Measurements from ENCODE around the gene OARD1.

The OARD1 gene

DNA sequence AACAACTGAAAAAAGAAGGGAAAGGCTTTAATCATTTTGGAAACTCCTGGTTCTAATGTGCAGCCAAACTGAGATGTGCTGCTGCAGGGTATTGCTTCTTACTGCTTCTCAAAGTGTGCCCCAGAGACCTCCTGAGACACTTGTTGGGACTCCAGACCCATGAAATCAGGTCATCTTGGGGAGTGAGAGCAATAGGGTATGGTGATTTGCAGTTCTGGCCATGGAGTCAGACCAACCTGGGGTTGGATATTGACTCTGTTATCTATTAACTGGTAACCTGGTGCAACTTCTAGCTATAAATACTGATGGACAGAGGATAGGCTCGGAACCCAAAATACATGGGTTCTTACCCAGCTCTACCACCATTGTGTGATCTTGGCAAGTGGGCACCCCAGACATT lies 26.1 kb downstream of the OARD1 start:
- no peaks in the 10 kb centered on the region for H3K27me3 Mint-ChIP-seq
- H3K4me3 Mint-ChIP-seq: no peak overlapping the region
- no peaks in the 10 kb centered on the region for H3K9me3 Mint-ChIP-seq

DNA sequence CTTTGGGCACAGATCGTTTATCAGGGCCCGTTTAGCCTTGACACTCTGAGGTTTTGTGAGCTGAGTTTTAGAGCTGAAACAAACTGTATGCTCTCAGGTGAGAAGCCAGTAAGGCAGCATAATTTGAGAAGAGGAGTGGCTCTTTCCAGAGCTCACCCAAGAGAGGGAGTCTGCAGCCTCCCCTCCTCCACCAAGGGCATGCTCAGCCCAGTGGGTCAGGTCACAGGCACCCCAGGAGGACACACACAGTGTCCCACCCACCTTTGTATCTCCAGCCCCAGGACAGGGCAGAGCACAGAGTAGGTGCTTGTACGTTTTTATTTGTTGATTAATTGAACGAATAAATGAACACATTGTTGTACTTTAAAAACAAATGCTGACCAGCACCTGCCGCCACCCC lies 26.5 kb downstream of the OARD1 start:
- Mint-ChIP-seq H3K27me3 (no peaks in the 10 kb centered on the region), H3K27ac (no peak overlapping the region), H3K9me3 (no peaks in the 10 kb centered on the region), H3K4me1 (ENCODE audit: low read depth) (peaks cover 3% of the 10 kb centered on the region), H3K4me3 (no peak overlapping the region), H3K36me3 (ENCODE audit: low read depth) (peaks cover 4% of the 10 kb centered on the region)

More for the DNA sequence above, 26.1 kb downstream of the OARD1 start:
- Mint-ChIP-seq H3K36me3 (ENCODE audit: low read depth) (peaks cover 4% of the 10 kb centered on the region), H3K27ac (no peak overlapping the region), H3K4me1 (ENCODE audit: low read depth) (no peaks in the 10 kb centered on the region)

DNA sequence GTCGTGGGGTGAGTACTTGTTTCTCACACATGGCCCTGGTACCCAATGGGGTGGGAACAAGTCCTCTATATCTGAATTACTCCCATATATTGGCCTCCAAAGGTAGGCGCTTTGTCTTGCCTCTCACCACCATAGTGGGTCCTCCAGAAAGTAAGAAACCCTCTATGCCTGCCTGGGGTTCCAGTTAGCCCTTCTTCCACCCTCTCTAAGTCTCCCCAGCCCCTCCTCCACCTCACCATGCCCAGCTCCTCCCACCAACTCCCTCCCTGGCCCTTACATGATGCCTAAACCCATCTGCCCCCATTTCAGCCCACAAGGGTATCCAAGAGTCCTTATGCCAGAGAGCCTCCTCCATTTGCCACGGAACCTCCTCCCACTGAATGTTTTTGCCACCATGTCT lies 29.0 kb downstream of the OARD1 start:
- H3K27me3 Mint-ChIP-seq: no peaks in the 10 kb centered on the region
- no peak overlapping the region for H3K4me3 Mint-ChIP-seq
- peaks cover 3% of the 10 kb centered on the region for H3K4me1 Mint-ChIP-seq (ENCODE audit: low read depth)
- no peaks in the 10 kb centered on the region for H3K9me3 Mint-ChIP-seq
- peaks cover 4% of the 10 kb centered on the region for H3K36me3 Mint-ChIP-seq (ENCODE audit: low read depth)
- no peak overlapping the region for H3K27ac Mint-ChIP-seq

DNA sequence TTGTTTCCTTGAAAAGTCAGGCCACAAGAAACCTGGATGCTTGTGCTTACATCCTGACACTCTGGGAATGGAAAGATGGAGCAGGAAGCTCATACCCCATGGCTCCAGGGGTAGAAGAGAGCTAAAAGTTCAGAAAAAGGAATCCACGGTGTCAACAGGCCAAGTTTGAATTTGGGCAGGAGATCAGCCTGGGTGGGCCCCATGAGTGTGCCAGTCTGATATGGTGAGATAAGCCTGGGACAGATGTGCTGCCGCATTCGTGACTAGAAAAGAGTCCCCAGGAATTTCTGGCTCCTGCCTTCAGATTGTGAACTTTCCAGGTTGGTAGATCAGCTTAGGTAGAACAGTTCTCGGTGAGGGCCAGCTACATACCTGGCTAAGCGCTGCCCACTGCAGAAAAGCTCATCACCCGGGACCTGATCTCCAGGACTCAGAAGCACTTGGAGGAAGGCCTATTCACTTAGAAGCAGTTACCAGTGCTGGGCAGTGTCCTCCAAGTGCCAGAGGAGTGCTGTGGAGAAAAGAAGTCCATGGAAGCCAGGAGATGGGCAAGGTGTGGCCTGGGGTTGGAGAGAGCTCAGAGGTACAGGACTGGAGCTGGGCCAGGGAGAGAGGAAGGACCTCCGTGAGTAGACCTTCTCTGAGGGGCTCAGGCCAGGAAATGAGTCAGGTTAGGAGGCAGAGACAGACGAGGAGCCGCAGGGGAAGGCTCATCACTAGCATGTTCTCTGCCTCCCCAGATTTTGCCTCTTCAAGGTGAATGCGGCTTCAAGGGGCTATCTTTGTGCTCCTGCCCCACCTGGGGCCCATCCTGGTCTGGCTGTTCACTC lies 29.7 kb downstream of the OARD1 start, which contains the start of gene TSPO2:
Gene TSPO2 (plus strand): TSS at position 242 of the 830 bp plus-strand sequence. CDS start 519 bp downstream, at position 761.
- H3K4me1 Mint-ChIP-seq (ENCODE audit: low read depth): peaks cover 3% of the 10 kb centered on the region
- peaks cover 4% of the 10 kb centered on the region for H3K36me3 Mint-ChIP-seq (ENCODE audit: low read depth)
- no peak within 1 kb of the TSS for H3K4me3 Mint-ChIP-seq
- H3K9me3 Mint-ChIP-seq: no peaks in the 10 kb centered on the region
- H3K27ac Mint-ChIP-seq: no peak within 1 kb of the TSS
- no peaks in the 10 kb centered on the region for H3K27me3 Mint-ChIP-seq

DNA sequence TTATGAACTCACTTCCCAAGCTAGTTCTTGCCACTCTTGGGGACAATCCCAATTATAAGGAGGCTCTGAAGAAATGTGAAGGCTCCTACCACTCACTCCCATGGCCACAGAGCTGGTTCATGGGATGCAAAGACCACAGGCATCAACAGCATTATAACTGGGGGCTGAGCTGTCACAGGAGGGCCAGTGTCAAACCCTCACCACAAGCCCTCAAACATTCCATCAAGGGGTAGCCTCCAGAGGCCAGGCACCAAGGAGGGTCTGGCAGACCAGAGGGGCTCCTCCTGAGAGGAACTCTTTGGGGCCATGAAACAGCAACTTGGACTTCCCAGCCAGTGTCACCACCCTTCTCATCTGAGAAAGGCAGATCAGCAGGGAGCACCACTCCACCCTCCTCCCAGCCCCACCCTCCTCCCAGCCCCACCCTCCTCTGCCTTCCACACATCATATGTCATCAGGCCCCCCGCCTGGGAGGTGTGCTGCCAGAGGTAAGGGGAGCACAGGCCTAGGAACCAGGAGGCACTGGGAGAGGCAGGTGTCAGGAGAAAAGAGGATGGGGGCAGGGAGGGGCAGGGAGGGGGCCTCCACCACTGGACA lies 31.1 kb downstream of the OARD1 start:
- Mint-ChIP-seq H3K9me3 (no peaks in the 10 kb centered on the region), H3K4me3 (no peak overlapping the region), H3K36me3 (ENCODE audit: low read depth) (peaks cover 4% of the 10 kb centered on the region), H3K4me1 (ENCODE audit: low read depth) (peaks cover 3% of the 10 kb centered on the region), H3K27ac (no peak overlapping the region), H3K27me3 (no peaks in the 10 kb centered on the region)

DNA sequence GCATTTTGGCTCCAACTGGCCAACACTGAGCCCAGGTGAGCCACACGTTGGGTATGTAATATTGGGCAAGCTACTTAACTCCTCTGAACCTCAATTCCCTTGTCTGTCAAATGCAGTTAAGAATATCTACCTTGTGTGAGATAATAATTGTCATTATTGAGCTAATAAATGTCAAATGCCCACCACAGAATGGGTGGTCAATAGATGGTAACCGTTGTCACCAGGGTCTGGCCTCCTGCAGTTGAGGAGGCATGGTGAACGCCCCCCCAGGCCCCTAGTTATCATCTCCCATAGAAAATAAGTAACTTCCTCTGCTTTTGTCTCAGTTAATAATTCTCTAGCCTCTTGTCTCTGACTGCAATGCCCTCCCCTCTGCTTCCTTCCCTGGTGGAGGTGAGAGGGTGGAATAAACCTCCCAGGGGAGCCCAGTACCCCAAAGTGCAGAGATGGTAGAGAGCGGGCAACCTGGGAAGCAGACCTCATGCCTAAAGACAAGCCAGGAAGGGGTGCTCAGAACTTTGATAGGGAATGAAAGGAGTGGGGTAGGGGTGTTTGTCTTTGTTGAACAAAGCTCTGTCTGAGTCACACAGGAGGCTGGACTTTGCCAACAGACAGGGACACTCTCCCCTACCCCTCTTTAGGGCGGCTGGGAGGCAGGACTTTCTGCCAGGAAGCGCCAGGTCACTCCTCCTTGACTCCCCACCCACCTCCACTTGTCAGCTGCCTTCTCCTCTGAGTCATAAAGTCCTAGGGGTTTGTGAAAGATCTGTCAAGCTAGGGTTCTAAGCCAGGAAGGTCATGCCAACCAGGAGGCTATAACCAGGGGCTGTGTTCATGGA lies 31.8 kb downstream of the OARD1 start:
- peaks cover 4% of the 10 kb centered on the region for H3K36me3 Mint-ChIP-seq (ENCODE audit: low read depth)

DNA sequence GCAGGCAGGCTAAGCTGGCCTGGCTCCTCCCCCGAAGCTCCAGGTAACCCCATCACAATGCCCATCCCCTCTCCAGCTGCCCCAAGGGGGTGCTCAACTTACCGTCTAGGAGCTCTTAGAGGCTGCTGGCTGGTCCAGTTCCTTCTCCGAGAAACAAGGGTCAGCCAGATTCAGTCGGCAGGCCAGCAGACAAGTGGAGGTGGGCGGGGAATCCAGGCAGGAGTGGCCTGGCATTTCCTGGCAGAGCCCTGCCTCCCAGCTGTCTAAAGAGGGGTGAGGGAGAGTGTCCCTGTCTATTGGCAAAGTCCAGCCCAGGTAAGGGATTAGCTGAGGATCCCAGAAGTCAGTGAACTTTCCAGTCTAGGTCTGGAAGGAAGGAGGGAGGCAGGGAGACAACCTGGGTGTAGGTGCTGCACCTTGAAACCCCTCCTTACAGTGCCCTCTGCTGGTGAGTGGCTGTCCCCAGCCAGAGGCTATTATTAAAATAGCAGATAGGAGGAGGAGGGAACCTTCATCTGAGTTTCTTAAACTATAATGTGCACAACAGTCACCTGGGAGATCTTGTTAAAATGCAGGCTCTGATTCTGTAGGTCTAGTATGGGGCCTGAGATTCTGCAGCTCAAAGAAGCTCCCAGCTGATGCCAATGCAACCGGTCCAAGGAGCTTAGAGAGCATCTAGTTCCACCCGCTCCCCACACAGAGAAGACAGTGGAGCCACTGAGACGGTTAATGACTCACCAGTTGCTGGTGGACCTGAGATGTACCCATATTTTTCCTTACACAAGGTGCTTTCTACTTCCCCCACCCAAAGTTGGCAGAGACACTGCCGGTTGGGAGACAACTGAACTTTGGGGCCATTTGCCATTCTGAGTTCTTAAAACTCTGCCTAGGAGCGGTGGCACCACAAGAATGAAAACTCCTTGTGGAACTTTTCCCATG lies 32.8 kb downstream of the OARD1 start, which contains the start of gene UNC5CL:
Gene UNC5CL (minus strand): TSS at position 162 of the 939 bp plus-strand sequence. CDS start 4,147 bp downstream, outside the sequence.
- Mint-ChIP-seq H3K4me1 (ENCODE audit: low read depth) (peaks cover 3% of the 10 kb centered on the region), H3K27ac (no peak within 1 kb of the TSS)

More for the DNA sequence above, 31.8 kb downstream of the OARD1 start:
- Mint-ChIP-seq H3K9me3 (no peaks in the 10 kb centered on the region), H3K27ac (no peak overlapping the region), H3K27me3 (no peaks in the 10 kb centered on the region), H3K4me3 (no peak overlapping the region), H3K4me1 (ENCODE audit: low read depth) (peaks cover 3% of the 10 kb centered on the region)

DNA sequence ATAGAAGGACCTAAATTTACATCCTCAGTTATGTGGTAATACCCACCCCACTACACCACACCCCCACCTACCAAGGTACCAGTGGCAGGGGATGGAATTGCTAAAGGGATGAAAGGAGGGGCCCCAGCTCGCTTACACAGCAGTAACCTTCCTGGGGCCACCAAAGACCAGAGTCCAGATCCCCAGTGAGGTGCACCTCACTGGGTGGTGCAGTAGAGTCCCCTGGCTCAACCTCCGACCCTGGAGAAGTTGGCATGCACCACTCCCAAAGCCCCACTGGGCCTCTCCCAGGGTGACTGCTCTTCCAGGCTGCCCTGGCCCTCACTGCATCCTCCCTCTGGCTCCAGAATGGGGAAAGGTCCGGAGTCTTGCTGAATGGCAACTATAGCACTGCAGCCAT lies 34.0 kb downstream of the OARD1 start:
- peaks cover 3% of the 10 kb centered on the region for H3K4me1 Mint-ChIP-seq (ENCODE audit: low read depth)
- no peak overlapping the region for H3K27ac Mint-ChIP-seq
- H3K9me3 Mint-ChIP-seq: no peaks in the 10 kb centered on the region
- H3K27me3 Mint-ChIP-seq: no peaks in the 10 kb centered on the region
- H3K4me3 Mint-ChIP-seq: no peak overlapping the region
- H3K36me3 Mint-ChIP-seq (ENCODE audit: low read depth): peaks cover 4% of the 10 kb centered on the region

More for the DNA sequence above, 32.8 kb downstream of the OARD1 start, which contains the start of gene UNC5CL:
- Mint-ChIP-seq H3K4me3 (no peak within 1 kb of the TSS), H3K27me3 (no peaks in the 10 kb centered on the region), H3K36me3 (ENCODE audit: low read depth) (peaks cover 4% of the 10 kb centered on the region), H3K9me3 (no peaks in the 10 kb centered on the region)

DNA sequence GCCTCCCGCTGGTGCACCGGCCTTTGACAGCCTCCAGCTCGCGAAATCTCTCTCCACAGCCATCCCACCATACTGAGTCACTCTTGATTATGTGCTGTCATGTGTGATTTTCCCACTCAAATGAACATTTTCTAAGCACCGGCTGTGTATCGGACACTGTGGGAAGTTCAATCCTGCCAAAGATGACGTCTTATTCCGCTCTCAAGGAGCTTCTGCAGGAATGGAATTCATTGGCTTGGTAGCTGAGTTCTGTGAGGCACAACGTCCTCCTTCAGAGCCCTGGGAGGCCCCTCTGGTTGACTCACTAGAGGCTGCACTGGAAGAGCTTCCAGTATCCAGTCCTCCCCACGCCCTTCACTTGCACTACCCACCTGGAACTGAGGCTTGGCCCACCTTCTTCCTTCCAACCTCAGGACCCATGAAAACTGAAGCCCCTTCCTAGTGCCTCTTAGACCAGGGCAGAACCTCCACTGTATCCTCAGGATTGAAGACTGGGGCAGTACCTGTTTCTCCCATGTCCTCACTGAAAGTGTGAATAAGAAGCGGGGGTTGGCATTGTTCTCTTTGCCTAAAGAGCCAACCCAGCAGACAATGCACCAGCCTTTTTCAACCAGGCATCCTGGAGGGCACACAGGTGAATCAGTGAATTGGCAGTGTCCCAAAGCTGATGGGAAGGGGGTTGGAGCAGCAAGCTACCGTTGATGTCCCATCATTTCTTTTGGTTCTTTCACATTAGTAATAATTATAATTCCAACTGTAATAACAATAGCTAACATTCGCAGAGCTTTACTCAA lies 34.9 kb downstream of the OARD1 start:
- no peak overlapping the region for H3K4me3 Mint-ChIP-seq
- no peaks in the 10 kb centered on the region for H3K27me3 Mint-ChIP-seq
- H3K4me1 Mint-ChIP-seq (ENCODE audit: low read depth): peaks cover 3% of the 10 kb centered on the region
- H3K9me3 Mint-ChIP-seq: no peaks in the 10 kb centered on the region
- no peak overlapping the region for H3K27ac Mint-ChIP-seq
- H3K36me3 Mint-ChIP-seq (ENCODE audit: low read depth): peaks cover 4% of the 10 kb centered on the region

DNA sequence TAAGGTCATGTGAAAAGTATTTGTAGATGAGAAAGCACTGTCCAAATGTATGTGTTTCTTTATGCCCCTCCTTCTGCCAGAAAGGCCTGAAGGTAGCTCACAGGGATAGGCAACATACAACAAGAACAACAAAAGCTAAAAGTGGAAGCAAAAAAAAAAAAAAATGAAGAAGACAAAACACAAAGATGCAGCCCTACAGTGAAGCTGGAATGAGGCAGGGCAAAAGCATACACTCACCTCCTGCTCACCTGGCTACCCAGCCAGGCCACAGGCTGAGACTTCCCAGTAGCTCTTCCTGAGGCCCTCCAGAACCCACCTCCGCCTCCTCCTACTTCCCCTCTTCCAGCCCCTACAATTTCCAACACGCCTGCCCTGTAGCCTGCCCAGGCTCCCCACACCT lies 35.6 kb downstream of the OARD1 start:
- Mint-ChIP-seq H3K4me3 (no peak overlapping the region), H3K36me3 (ENCODE audit: low read depth) (no peaks in the 10 kb centered on the region), H3K4me1 (ENCODE audit: low read depth) (peaks cover 3% of the 10 kb centered on the region), H3K27ac (no peak overlapping the region), H3K27me3 (no peaks in the 10 kb centered on the region), H3K9me3 (no peaks in the 10 kb centered on the region)

DNA sequence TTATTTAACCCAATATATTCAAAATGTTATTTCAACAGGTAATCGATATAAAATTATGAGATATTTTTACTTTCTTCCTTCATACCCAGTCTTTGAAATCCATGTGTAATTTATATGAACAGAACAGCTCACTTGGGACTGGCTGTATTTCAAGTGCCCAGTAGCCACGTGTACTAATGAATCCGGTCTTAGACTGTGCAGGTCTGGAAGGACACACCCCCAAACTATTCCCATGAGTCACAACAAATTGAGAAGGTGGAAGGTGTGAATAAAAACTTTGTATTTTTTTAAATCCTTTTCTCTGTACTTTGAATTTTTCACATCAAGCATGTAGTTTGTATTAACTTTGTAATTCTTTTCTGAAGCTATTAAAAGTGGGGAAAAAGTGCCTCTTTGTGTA lies 36.0 kb downstream of the OARD1 start:
- no peak overlapping the region for H3K27ac Mint-ChIP-seq
- H3K4me1 Mint-ChIP-seq (ENCODE audit: low read depth): peaks cover 3% of the 10 kb centered on the region

DNA sequence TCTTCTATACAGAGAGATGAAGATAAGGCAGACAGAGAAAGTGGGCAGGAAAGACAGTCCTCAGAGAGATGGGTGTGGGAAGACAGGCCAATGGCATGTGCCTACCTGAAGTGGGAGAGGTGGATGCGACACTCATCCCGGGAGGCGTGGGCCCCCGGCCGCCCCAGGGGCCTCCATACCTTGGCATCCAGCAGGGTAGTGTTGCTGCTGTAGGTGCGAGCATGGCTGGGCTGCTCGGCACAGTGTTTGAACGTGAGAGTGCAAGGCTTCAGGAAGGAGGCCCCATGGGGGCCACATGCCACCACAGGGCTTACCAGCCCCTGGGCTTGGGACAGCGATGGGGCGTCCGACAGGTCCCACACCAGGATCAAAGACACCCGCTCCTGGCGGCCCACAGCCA lies 38.4 kb downstream of the OARD1 start:
- Mint-ChIP-seq H3K9me3 (no peaks in the 10 kb centered on the region), H3K4me1 (ENCODE audit: low read depth) (peaks cover 6% of the 10 kb centered on the region), H3K36me3 (ENCODE audit: low read depth) (no peaks in the 10 kb centered on the region), H3K27me3 (no peaks in the 10 kb centered on the region), H3K4me3 (no peak overlapping the region), H3K27ac (no peak overlapping the region)

More for the DNA sequence above, 36.0 kb downstream of the OARD1 start:
- Mint-ChIP-seq H3K4me3 (no peak overlapping the region), H3K9me3 (no peaks in the 10 kb centered on the region), H3K36me3 (ENCODE audit: low read depth) (no peaks in the 10 kb centered on the region), H3K27me3 (no peaks in the 10 kb centered on the region)

DNA sequence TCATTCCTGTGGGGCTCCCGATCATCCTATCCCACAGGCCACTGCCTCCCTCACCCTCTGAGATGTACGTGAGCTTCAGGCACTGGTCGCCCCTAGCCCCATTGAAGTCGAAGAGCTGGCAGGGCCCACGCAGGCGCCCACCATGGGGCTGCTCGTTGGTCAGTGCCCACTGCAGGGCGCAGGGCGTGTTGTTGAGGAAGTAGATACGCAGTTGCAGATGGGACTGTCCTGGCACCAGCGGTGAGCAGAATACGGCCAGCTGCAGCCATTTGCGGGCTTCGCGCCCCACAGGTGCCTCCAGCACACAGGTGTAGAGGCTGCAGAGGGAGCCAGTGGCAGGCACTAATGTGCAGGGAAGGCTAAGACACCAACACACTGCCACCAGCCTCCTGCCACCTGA lies 39.3 kb downstream of the OARD1 start:
- Mint-ChIP-seq H3K4me3 (no peak overlapping the region), H3K9me3 (no peaks in the 10 kb centered on the region), H3K4me1 (ENCODE audit: low read depth) (peaks cover 11% of the 10 kb centered on the region), H3K27ac (no peak overlapping the region), H3K27me3 (no peaks in the 10 kb centered on the region), H3K36me3 (ENCODE audit: low read depth) (no peaks in the 10 kb centered on the region)
